Measurements from ENCODE around the gene FAM50A.
A peak's percentile ranks its signal among the peaks of the same experiment; 100 is the strongest.

FAM50A gene

DNA sequence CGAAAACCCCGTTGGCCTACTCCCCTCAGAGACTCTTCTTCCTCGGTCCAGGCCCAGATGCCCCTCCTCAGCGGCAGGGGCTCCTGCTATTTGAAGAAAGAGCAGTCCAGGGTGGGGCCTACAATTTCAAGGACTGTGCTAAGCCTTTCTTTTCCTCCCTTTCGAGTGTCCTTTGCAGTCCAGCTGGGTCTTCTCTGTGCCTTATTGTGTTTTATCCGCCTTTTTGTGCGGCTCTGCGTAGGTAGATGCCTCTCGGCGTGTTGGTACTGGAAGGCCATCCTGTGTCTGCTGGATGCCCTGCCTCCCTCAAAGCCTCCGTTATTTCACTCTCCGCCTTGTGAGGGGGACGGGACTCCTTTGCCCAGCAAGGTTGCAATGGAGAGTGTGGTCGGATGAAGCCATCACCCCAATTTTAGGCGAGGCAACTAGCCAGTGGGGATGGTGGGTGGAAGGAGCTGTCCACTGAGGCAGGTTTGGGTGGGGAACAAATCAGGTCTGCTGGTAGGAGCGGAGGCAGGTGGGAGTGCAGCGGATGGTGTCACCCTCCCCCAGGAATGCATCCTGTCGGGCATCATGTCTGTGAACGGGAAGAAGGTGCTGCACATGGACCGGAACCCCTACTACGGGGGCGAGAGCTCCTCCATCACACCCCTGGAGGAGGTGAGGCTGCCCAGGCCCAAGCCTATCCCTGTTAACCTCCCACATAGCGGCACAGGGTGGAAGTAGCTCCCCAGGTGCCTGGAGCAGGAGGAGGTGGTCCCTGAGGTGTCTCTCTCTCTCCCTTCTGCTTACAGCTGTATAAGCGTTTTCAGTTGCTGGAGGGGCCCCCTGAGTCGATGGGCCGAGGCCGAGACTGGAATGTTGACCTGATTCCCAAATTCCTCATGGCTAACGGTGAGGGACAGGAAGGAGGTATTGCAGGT is 5.7 kb upstream of the FAM50A start:
- Histone ChIP-seq H3K9me3 (no peaks in the 10 kb centered on the region), H3K36me3 (peaks cover 68% of the 10 kb centered on the region), H3K4me1 (ENCODE audit: control insufficient read depth in 1 of 2, insufficient read depth in 1 of 2, low read depth in 1 of 2, low read length in 1 of 2) (peaks cover 12 to 23% of the 10 kb centered on the region in 2 experiments), H3K4me3 (ENCODE audit: low read depth in 1 of 2, low read length in 1 of 2) (peak overlapping the region; percentile 69 to 78), H3K27me3 (no peaks in the 10 kb centered on the region), H3K27ac (peak overlapping the region; percentile 93)
- TF ChIP-seq, protein P1, sequence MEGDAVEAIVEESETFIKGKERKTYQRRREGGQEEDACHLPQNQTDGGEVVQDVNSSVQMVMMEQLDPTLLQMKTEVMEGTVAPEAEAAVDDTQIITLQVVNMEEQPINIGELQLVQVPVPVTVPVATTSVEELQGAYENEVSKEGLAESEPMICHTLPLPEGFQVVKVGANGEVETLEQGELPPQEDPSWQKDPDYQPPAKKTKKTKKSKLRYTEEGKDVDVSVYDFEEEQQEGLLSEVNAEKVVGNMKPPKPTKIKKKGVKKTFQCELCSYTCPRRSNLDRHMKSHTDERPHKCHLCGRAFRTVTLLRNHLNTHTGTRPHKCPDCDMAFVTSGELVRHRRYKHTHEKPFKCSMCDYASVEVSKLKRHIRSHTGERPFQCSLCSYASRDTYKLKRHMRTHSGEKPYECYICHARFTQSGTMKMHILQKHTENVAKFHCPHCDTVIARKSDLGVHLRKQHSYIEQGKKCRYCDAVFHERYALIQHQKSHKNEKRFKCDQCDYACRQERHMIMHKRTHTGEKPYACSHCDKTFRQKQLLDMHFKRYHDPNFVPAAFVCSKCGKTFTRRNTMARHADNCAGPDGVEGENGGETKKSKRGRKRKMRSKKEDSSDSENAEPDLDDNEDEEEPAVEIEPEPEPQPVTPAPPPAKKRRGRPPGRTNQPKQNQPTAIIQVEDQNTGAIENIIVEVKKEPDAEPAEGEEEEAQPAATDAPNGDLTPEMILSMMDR (IDR thresholded peaks at IDR 0.05): no peak

DNA sequence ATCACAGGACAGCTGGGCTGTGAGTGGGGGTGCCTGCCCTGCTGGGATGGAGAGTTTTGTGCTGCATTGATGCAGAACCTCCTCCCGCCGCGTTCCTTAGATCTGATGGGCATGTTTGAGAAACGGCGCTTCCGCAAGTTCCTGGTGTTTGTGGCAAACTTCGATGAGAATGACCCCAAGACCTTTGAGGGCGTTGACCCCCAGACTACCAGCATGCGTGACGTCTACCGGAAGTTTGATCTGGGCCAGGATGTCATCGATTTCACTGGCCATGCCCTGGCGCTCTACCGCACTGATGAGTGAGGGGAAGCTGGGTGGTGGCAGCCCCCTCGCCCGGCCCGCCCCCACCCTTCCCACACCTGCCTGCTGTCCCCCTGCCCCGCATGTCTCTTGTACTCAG is 4.1 kb upstream of the FAM50A start:
- Histone ChIP-seq H3K9me3 (no peaks in the 10 kb centered on the region), H3K4me1 (ENCODE audit: control insufficient read depth in 1 of 2, insufficient read depth in 1 of 2, low read depth in 1 of 2, low read length in 1 of 2) (peaks cover 22 to 32% of the 10 kb centered on the region in 2 experiments)
- TF ChIP-seq, protein P1 (IDR thresholded peaks at IDR 0.05): no peak

DNA sequence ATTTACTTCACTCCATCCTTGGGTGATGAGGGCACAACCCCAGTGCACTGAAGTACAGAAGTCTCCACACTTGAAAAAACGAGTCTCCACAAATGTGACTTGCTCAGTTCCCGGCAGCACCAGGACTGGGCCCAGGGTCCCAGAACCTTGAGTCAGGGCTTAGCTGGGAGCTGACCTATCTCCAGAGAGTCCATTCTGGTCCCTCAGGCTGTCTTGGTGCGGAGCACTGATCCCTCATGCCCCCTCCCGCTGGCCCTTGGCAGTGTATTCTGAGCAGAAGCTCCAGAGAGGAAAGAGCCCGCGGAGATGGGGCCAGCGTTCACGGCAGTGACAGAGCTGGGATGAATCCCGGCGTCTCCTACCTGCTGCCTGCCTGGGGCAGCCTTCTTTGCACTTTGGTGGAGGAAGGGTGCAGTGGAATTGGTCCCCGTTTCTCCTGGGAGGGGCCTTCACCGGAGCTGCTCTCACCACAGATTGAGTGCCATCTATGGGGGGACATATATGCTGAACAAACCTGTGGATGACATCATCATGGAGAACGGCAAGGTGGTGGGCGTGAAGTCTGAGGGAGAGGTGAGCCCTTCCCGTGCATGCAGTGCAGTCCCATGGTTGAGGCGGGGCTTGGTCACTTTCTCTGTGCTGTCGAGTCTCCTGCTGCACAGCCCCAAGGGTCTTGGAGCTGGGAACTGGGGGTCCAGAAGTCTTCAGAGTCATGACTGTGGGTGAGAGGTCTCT is 3.2 kb upstream of the FAM50A start:
- H3K9me3 ChIP-seq: no peaks in the 10 kb centered on the region
- H3K4me3 ChIP-seq (ENCODE audit: low read depth in 1 of 2, low read length in 1 of 2): no peak overlapping the region

More for the DNA sequence above, 4.1 kb upstream of the FAM50A start:
- Histone ChIP-seq H3K4me3 (ENCODE audit: low read depth in 1 of 2, low read length in 1 of 2) (no peak overlapping the region), H3K27ac (no peak overlapping the region), H3K36me3 (peaks cover 52% of the 10 kb centered on the region), H3K27me3 (no peaks in the 10 kb centered on the region)

DNA sequence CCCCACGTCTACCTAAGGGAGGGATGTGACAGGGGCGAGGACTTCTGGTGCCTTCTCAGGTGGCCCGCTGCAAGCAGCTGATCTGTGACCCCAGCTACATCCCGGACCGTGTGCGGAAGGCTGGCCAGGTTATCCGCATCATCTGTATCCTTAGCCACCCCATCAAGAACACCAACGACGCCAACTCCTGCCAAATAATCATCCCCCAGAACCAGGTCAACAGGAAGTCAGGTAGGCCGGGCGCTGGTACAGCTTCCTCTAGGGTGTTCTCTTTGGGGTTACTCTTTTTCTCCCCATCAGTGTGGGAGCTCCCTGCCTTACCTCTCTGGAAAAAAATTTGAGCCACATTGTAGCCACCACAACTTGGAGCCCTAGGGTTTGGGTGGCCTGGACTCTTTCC is 2.4 kb upstream of the FAM50A start:
- H3K9me3 ChIP-seq: no peaks in the 10 kb centered on the region
- TF ChIP-seq, protein P1 (IDR thresholded peaks at IDR 0.05): no peak
- peaks cover 21 to 29% of the 10 kb centered on the region in 2 experiments for H3K4me1 ChIP-seq (ENCODE audit: control insufficient read depth in 1 of 2, insufficient read depth in 1 of 2, low read depth in 1 of 2, low read length in 1 of 2)
- H3K4me3 ChIP-seq (ENCODE audit: low read depth in 1 of 2, low read length in 1 of 2): no peak overlapping the region
- no peak overlapping the region for H3K27ac ChIP-seq
- H3K36me3 ChIP-seq: peaks cover 41% of the 10 kb centered on the region
- H3K27me3 ChIP-seq: no peaks in the 10 kb centered on the region

More for the DNA sequence above, 3.2 kb upstream of the FAM50A start:
- TF ChIP-seq, protein P1 (IDR thresholded peaks at IDR 0.05): no peak
- no peaks in the 10 kb centered on the region for H3K27me3 ChIP-seq
- peaks cover 43% of the 10 kb centered on the region for H3K36me3 ChIP-seq
- peaks cover 24 to 35% of the 10 kb centered on the region in 2 experiments for H3K4me1 ChIP-seq (ENCODE audit: control insufficient read depth in 1 of 2, insufficient read depth in 1 of 2, low read depth in 1 of 2, low read length in 1 of 2)
- no peak overlapping the region for H3K27ac ChIP-seq

DNA sequence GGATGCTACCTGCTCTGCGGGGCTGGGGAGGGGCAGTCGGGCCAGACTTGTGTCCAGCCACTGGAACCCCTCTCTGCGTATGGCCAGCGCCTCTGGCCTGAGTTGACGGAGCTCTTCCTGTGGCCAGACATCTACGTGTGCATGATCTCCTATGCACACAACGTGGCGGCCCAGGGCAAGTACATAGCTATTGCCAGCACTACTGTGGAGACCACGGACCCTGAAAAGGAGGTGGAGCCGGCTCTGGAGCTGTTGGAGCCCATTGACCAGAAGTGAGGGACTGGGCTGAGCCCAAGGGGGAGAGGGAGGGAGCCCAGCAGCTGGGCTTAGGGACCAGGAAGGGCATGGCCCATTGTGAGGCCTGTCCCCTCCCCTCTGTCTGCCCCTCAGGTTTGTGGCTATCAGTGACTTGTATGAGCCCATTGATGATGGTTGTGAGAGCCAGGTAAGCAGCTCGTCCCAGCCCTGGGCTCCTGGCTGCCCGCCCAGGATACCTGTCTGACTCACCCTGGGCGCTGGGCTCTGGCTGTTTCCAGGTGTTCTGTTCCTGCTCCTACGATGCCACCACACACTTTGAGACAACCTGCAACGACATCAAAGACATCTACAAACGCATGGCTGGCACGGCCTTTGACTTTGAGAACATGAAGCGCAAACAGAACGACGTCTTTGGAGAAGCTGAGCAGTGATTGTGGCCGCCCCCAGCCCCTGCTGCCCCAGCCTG is 1.8 kb upstream of the FAM50A start:
- H3K36me3 ChIP-seq: peaks cover 41% of the 10 kb centered on the region

More for the DNA sequence above, 1.8 kb upstream of the FAM50A start:
- H3K9me3 ChIP-seq: no peaks in the 10 kb centered on the region
- TF ChIP-seq, protein P1 (IDR thresholded peaks at IDR 0.05): no peak
- H3K27ac ChIP-seq: no peak overlapping the region
- no peak overlapping the region for H3K4me3 ChIP-seq (ENCODE audit: low read depth in 1 of 2, low read length in 1 of 2)
- peaks cover 21 to 29% of the 10 kb centered on the region in 2 experiments for H3K4me1 ChIP-seq (ENCODE audit: control insufficient read depth in 1 of 2, insufficient read depth in 1 of 2, low read depth in 1 of 2, low read length in 1 of 2)
- H3K27me3 ChIP-seq: no peaks in the 10 kb centered on the region
